K562 (cell line): Measurements from ENCODE around the gene PPP1CA. TPM values are rescaled to one million over a fixed set of nuclear protein-coding genes. Genes with fewer than 3 reads are reported as not detected.

Source experiments
- CEBPG ChIP-seq, 3 experiments: fragments of 200-800 bp in 1 of 3; sonication (Bioruptor generic) in 1 of 3; sonication (generic) in 1 of 3; formaldehyde crosslinking in 1 of 3; IDR thresholded peaks in 2 of 3; conservative IDR thresholded peaks in 1 of 3; 2 replicates each; pipeline versions ENCODE4 v1.6.1 to v1.8.0; 2016 to 2022; ENCODE audit warnings: missing compliant biosample characterization in 2 of 3, missing genetic modification characterization in 2 of 3, mild to moderate bottlenecking in 1 of 3, missing genetic modification reagents in 1 of 3
- COPS2 ChIP-seq: fragments of 450-650 bp; conservative IDR thresholded peaks from 2 replicates; pipeline ENCODE4 v1.6.1; 2016; ENCODE audit warnings: mild to moderate bottlenecking, moderate library complexity
- DACH1 ChIP-seq: fragments of 450-650 bp; IDR thresholded peaks from 2 replicates; pipeline ENCODE4 v1.6.1; 2018; ENCODE audit not compliant: partially characterized antibody
- E2F6 ChIP-seq, 2 experiments: IDR thresholded peaks; 2 replicates each; pipeline ENCODE4 v1.6.1; 2011; ENCODE audit warnings: borderline replicate concordance in 1 of 2, control low read depth in 1 of 2, low read depth in 1 of 2, low read length in 1 of 2, mild to moderate bottlenecking in 1 of 2, mixed read lengths in 1 of 2, moderate library complexity in 1 of 2; ENCODE audit not compliant: insufficient read depth in 1 of 2, insufficient read length in 1 of 2, poor library complexity in 1 of 2, severe bottlenecking in 1 of 2; ENCODE audit errors: extremely low read depth in 1 of 2
- MEF2A ChIP-seq: IDR thresholded peaks from 2 replicates; pipeline ENCODE4 v1.6.1; 2011; ENCODE audit warnings: low read depth, mild to moderate bottlenecking, low read length, moderate library complexity; ENCODE audit not compliant: control insufficient read depth
- MTA2 ChIP-seq: fragments of 450-650 bp; IDR thresholded peaks from 2 replicates; pipeline ENCODE4 v1.6.1; 2016; ENCODE audit warnings: low read depth
- NR0B1 ChIP-seq: fragments of 450-650 bp; IDR thresholded peaks from one replicate; pipeline ENCODE4 v1.6.1; 2018; ENCODE audit warnings: mild to moderate bottlenecking, moderate library complexity; ENCODE audit not compliant: partially characterized antibody
- PHTF2 ChIP-seq: fragments of 250-450 bp; sonication (Bioruptor Pico); IDR thresholded peaks from 2 replicates; pipeline ENCODE4 v1.5.0; 2021; ENCODE audit warnings: mild to moderate bottlenecking
- POLR2AphosphoS5 ChIP-seq: IDR thresholded peaks from 2 replicates; pipeline ENCODE4 v1.6.1; 2011; ENCODE audit warnings: mild to moderate bottlenecking, low read depth, low read length, moderate library complexity; ENCODE audit not compliant: control insufficient read depth, insufficient read depth
- SP1 ChIP-seq: sonication (generic); formaldehyde crosslinking; IDR thresholded peaks from 2 replicates; pipeline ENCODE4 v1.8.1; 2022; ENCODE audit warnings: mild to moderate bottlenecking, missing genetic modification reagents
- ZNF717 ChIP-seq: fragments of 250-450 bp; sonication (Bioruptor Pico); IDR thresholded peaks from 2 replicates; pipeline ENCODE4 v1.5.0; 2021
- ZSCAN29 ChIP-seq: fragments of 450-650 bp; IDR thresholded peaks from 2 replicates; pipeline ENCODE4 v1.6.1; 2017
- polyA plus RNA-seq, 8 experiments: library from polyadenylated mRNA; depleted of rRNA in 4 of 8; stranded (reverse) in 5 of 8; unstranded in 3 of 8; fragments of >200 nt; fragmentation: Nextera tagmentation in 2 of 8; fragmentation: Illumina TruSeq in 1 of 8; extraction: Ambion mirVana in 2 of 8; extraction: Trizol in 1 of 8; gene quantifications; 2 replicates each; pipeline versions ENCODE4 v1.2.1 to v1.2.3, GENCODE V29; 2011 to 2014; ENCODE audit warnings: inconsistent platforms in 1 of 8, missing spikeins in 1 of 8
- total RNA-seq, 7 experiments: library from RNA; depleted of rRNA in 6 of 7; stranded (reverse); fragments of >200 nt in 6 of 7; fragmentation: Illumina TruSeq in 2 of 7; extraction: Trizol in 2 of 7; gene quantifications; 2 replicates each; pipeline versions ENCODE4 v1.2.1 to v1.2.3, GENCODE V29; 2011 to 2021; ENCODE audit warnings: low replicate concordance in 1 of 7
- TF ChIP-seq, protein P1 (sequence below): sonication (generic); formaldehyde crosslinking; IDR thresholded peaks from 2 replicates; pipeline ENCODE4 v1.8.1; 2023; ENCODE audit warnings: mild to moderate bottlenecking, missing genetic modification reagents
- TF ChIP-seq, protein P2 (sequence below): fragments of 450-650 bp; formaldehyde crosslinking; IDR thresholded peaks from 2 replicates; pipeline ENCODE4 v1.4.0; 2022; ENCODE audit warnings: missing genetic modification characterization
- TF ChIP-seq, protein P3 (sequence below), 2 experiments: fragments of 450-650 bp; conservative IDR thresholded peaks; 2 replicates each; pipeline ENCODE4 v1.6.1; 2017; ENCODE audit warnings: mild to moderate bottlenecking in 2 of 2, moderate library complexity in 2 of 2
- TF ChIP-seq, protein P4 (sequence below): fragments of 450-650 bp; conservative IDR thresholded peaks from 2 replicates; pipeline ENCODE4 v1.6.1; 2016; ENCODE audit warnings: missing genetic modification characterization, low read depth, mild to moderate bottlenecking, missing compliant biosample characterization, moderate library complexity

PPP1CA gene
- total and polyA plus RNA-seq, 9 of the 15 experiments (the other 6 are each of a cell fraction or from before 2014, with no cell fraction given) = 18.2 to 242 (median 188) TPM

- TF ChIP-seq, protein P1, sequence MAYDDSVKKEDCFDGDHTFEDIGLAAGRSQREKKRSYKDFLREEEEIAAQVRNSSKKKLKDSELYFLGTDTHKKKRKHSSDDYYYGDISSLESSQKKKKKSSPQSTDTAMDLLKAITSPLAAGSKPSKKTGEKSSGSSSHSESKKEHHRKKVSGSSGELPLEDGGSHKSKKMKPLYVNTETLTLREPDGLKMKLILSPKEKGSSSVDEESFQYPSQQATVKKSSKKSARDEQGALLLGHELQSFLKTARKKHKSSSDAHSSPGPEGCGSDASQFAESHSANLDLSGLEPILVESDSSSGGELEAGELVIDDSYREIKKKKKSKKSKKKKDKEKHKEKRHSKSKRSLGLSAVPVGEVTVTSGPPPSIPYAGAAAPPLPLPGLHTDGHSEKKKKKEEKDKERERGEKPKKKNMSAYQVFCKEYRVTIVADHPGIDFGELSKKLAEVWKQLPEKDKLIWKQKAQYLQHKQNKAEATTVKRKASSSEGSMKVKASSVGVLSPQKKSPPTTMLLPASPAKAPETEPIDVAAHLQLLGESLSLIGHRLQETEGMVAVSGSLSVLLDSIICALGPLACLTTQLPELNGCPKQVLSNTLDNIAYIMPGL (CRISPR knock-in tag) = no peak
- no peak for TF ChIP-seq PHTF2
- no peak for TF ChIP-seq CEBPG (CRISPR knock-in tag; IDR thresholded peaks at IDR 0.05)
- no peak for TF ChIP-seq CEBPG (tag; conservative IDR thresholded peaks at IDR 0.05 in 1 of 2, IDR thresholded peaks at IDR 0.05 in 1 of 2)
- no peak for TF ChIP-seq ZSCAN29
- TF ChIP-seq, protein P2, sequence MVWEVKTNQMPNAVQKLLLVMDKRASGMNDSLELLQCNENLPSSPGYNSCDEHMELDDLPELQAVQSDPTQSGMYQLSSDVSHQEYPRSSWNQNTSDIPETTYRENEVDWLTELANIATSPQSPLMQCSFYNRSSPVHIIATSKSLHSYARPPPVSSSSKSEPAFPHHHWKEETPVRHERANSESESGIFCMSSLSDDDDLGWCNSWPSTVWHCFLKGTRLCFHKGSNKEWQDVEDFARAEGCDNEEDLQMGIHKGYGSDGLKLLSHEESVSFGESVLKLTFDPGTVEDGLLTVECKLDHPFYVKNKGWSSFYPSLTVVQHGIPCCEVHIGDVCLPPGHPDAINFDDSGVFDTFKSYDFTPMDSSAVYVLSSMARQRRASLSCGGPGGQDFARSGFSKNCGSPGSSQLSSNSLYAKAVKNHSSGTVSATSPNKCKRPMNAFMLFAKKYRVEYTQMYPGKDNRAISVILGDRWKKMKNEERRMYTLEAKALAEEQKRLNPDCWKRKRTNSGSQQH (CRISPR knock-in tag) = no peak
- TF ChIP-seq POLR2AphosphoS5 = peak; percentile 48; the same call in 1 of the 2 replicates
- TF ChIP-seq, protein P3, sequence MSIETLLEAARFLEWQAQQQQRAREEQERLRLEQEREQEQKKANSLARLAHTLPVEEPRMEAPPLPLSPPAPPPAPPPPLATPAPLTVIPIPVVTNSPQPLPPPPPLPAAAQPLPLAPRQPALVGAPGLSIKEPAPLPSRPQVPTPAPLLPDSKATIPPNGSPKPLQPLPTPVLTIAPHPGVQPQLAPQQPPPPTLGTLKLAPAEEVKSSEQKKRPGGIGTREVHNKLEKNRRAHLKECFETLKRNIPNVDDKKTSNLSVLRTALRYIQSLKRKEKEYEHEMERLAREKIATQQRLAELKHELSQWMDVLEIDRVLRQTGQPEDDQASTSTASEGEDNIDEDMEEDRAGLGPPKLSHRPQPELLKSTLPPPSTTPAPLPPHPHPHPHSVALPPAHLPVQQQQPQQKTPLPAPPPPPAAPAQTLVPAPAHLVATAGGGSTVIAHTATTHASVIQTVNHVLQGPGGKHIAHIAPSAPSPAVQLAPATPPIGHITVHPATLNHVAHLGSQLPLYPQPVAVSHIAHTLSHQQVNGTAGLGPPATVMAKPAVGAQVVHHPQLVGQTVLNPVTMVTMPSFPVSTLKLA (conservative IDR thresholded peaks at IDR 0.05) = 0 out of 4 replicates have a peak, but pooled peaks of 1 of the 2 experiments have one; percentile 37
- peak in 1 of 2 experiments; percentile 14 for TF ChIP-seq E2F6 (IDR thresholded peaks at IDR 0.05; ENCODE audit: borderline replicate concordance in 1 of 2, extremely low read depth in 1 of 2, insufficient read depth in 1 of 2, insufficient read length in 1 of 2, low read depth in 1 of 2, low read length in 1 of 2, poor library complexity in 1 of 2, severe bottlenecking in 1 of 2)
- no peak for TF ChIP-seq COPS2
- TF ChIP-seq NR0B1 = no peak
- TF ChIP-seq ZNF717 (CRISPR knock-in tag) = no peak
- TF ChIP-seq, protein P4, sequence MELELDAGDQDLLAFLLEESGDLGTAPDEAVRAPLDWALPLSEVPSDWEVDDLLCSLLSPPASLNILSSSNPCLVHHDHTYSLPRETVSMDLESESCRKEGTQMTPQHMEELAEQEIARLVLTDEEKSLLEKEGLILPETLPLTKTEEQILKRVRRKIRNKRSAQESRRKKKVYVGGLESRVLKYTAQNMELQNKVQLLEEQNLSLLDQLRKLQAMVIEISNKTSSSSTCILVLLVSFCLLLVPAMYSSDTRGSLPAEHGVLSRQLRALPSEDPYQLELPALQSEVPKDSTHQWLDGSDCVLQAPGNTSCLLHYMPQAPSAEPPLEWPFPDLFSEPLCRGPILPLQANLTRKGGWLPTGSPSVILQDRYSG (tag) = no peak
- TF ChIP-seq MEF2A = no peak
- no peak; the same call in 1 of the 2 replicates for TF ChIP-seq MTA2
- peak; percentile 20 for TF ChIP-seq DACH1
- TF ChIP-seq SP1 (CRISPR knock-in tag) = peak; percentile 11; the same call in 1 of the 2 replicates
Measured at GRCh38 chr11:67354075-67355022, 47.3 kb downstream of the PPP1CA start (continued).
